ENCODE results near the gene LIMS2. TPM values are rescaled to one million over a fixed set of nuclear protein-coding genes. Genes with fewer than 3 reads are reported as not detected.
A peak's percentile ranks its signal among the peaks of the same experiment; 100 is the strongest.

LIMS2 gene
- total RNA-seq, 1 donor from 2014 or later = 8.2 TPM

GRCh38 chr2:127641133-127641532 is 34.2 kb downstream of the LIMS2 start:
- H3K27me3 Mint-ChIP-seq (ENCODE audit: low read depth) = no peaks in the 10 kb centered on the region
- peak overlapping the region; percentile 30 for H3K4me3 Mint-ChIP-seq (ENCODE audit: low read depth)
- no peaks in the 10 kb centered on the region for H3K36me3 Mint-ChIP-seq (ENCODE audit: low read depth)
- peaks cover 12% of the 10 kb centered on the region for H3K4me1 Mint-ChIP-seq (ENCODE audit: low read depth)
- no peak overlapping the region for H3K27ac Mint-ChIP-seq
- intact Hi-C loops (cut with micrococcal nuclease) = loop anchor here (5.0 kb wide), 1 partner anchor 831 kb away; no protein-coding TSS in a partner anchor
- DNase-seq (ENCODE audit: low spot score) = no peak
- H3K9me3 Mint-ChIP-seq = no peaks in the 10 kb centered on the region

DNA sequence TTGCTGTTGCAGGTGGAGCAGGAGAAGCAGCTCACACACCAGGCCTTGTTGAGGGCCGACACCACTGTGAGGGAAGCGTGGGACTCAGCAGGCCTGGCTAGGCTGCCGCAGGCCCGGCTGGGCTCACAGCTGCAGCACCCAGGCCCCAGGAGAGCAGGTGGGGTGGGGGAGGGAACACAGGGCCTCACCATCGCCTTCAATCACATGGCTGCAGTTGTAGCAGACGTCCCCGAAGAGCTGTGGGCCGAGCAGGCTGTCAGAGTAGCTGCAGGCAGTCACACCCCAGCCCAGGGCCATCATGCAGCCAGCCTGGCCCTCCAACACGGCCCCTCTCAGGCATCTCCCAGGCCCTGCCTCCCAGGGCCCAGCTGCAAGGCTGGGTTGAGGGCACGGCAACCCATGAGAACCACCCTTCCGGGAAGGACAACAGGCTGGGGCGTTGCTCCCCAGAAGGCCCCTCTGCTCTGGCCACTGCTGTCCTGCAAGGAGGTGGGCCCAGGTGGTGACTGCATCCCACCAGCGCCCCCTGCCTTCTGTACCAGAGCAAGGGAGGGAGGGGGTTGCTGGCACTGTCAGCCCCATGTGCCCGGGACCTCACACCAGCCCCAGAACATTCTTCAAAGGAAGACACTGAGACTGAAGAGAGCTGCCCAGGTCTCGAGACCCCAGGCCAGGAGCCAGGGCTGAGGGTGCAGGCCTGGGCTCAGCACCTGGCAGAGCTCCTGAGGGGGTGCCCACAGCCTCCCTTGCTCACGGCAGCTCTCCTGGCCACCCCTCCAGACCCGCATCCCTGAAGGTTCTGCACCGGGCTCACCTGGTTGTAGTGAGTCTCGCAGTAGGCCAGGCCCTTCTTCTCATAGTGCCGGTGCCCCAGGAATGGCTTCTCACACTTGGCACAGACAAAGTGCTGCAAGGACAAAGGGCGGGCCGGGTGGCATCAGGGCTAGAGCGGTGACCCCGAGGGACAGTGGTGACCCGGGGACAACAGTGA is 35.0 kb downstream of the LIMS2 start:
- H3K36me3 Mint-ChIP-seq (ENCODE audit: low read depth) = no peaks in the 10 kb centered on the region
- intact Hi-C loops (cut with micrococcal nuclease) = loop anchor here (5.0 kb wide), 1 partner anchor 832 kb away; no protein-coding TSS in a partner anchor
- peak; percentile 17 for DNase-seq (ENCODE audit: low spot score)
- H3K4me3 Mint-ChIP-seq (ENCODE audit: low read depth) = peak overlapping the region; percentile 33
- H3K9me3 Mint-ChIP-seq = no peaks in the 10 kb centered on the region
- H3K27ac Mint-ChIP-seq = peak overlapping the region; percentile 42
- H3K27me3 Mint-ChIP-seq (ENCODE audit: low read depth) = no peaks in the 10 kb centered on the region
- H3K4me1 Mint-ChIP-seq (ENCODE audit: low read depth) = peaks cover 12% of the 10 kb centered on the region

GRCh38 chr2:127639111-127639474 is 36.2 kb downstream of the LIMS2 start:
- Mint-ChIP-seq H3K4me3 (ENCODE audit: low read depth) (no peak overlapping the region), H3K27ac (peak overlapping the region; percentile 0), H3K4me1 (ENCODE audit: low read depth) (peaks cover 10% of the 10 kb centered on the region), H3K36me3 (ENCODE audit: low read depth) (no peaks in the 10 kb centered on the region), H3K27me3 (ENCODE audit: low read depth) (no peaks in the 10 kb centered on the region), H3K9me3 (no peaks in the 10 kb centered on the region)
- intact Hi-C loops (cut with micrococcal nuclease) = no loop called here
- DNase-seq (ENCODE audit: low spot score) = no peak

- no peak overlapping the region for H3K4me3 Mint-ChIP-seq (ENCODE audit: low read depth)
- peaks cover 10% of the 10 kb centered on the region for H3K4me1 Mint-ChIP-seq (ENCODE audit: low read depth)
- DNase-seq (ENCODE audit: low spot score) = no peak
- no peaks in the 10 kb centered on the region for H3K27me3 Mint-ChIP-seq (ENCODE audit: low read depth)
- peak overlapping the region; percentile 78 for H3K27ac Mint-ChIP-seq
- H3K9me3 Mint-ChIP-seq = no peaks in the 10 kb centered on the region
- no peaks in the 10 kb centered on the region for H3K36me3 Mint-ChIP-seq (ENCODE audit: low read depth)
- intact Hi-C loops (cut with micrococcal nuclease) = no loop called here
Measured at GRCh38 chr2:127638361-127639110, 36.8 kb downstream of the LIMS2 start.

GRCh38 chr2:127637725-127638252 is 37.5 kb downstream of the LIMS2 start:
- Mint-ChIP-seq H3K9me3 (no peaks in the 10 kb centered on the region), H3K4me1 (ENCODE audit: low read depth) (peaks cover 13% of the 10 kb centered on the region), H3K27ac (peak overlapping the region; percentile 78), H3K4me3 (ENCODE audit: low read depth) (no peak overlapping the region), H3K36me3 (ENCODE audit: low read depth) (no peaks in the 10 kb centered on the region), H3K27me3 (ENCODE audit: low read depth) (no peaks in the 10 kb centered on the region)
- intact Hi-C loops (cut with micrococcal nuclease) = no loop called here
- DNase-seq (ENCODE audit: low spot score) = no peak

DNA sequence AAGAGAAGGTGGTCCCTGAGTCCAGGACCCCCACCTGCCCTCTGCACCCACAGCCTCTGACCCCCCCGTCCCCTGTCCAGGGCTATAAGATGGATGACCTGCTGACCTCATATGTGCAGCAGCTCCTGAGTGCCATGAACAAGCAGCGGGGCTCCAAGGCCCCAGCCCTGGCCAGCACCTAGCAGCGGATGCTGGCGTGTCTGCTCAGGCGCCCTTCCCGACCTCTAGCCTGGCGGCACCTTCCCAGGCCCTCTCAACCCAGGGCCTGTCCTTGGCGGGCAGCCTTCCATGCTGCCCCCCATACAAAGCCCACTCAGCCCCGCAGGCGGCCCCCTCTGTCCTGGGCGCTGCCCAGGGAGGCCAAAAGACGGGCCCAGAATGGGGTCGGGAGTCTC is 38.1 kb downstream of the LIMS2 start:
- Mint-ChIP-seq H3K9me3 (no peaks in the 10 kb centered on the region), H3K4me1 (ENCODE audit: low read depth) (peaks cover 13% of the 10 kb centered on the region), H3K27me3 (ENCODE audit: low read depth) (no peaks in the 10 kb centered on the region), H3K36me3 (ENCODE audit: low read depth) (no peaks in the 10 kb centered on the region), H3K27ac (no peak overlapping the region), H3K4me3 (ENCODE audit: low read depth) (no peak overlapping the region)
- DNase-seq (ENCODE audit: low spot score) = no peak
- intact Hi-C loops (cut with micrococcal nuclease) = no loop called here

DNA sequence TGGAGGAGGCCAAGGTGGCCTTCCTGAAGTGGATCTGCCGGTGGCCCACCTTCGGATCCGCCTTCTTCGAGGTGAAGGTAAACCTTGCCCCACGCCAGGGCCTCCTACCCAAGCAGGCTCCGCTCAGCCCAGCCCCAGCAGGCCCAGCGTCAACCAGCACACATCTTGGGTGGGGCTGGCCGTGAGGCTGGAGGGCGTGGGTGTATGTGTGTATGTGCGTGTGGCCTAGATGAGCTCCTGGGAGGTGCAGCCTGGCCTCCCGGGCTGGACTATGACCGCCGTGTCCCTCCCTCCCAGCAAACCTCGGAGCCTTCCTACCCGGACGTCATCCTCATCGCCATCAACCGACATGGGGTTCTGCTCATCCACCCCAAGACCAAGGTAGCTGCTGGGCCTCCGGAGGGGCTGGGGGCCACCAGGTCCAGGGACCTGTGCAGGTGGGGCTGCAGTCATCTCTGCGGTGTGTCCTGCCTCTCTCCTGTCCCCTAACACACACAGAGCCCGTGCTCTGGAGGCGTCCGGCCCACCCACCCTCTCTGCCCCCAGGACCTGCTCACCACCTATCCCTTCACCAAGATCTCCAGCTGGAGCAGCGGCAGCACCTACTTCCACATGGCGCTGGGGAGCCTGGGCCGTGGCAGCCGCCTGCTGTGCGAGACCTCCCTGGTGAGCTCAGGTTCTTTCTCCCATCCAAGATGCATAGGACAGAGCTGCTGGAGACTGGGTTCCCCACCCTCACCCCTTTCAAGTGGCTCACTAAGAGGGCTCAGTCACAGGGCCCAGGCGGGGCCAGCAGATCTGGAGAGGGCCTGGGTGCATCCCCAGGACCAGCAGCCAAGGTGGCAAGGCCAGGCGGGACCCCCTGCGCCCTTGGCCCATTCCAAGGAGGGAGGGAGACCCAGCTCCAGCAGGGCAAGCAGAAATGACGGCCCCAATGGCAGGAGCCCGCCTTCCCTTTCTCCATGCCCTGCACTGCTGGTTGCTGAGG is 38.8 kb downstream of the LIMS2 start:
- Mint-ChIP-seq H3K4me3 (ENCODE audit: low read depth) (no peak overlapping the region), H3K4me1 (ENCODE audit: low read depth) (peaks cover 13% of the 10 kb centered on the region), H3K9me3 (no peaks in the 10 kb centered on the region), H3K27ac (no peak overlapping the region), H3K36me3 (ENCODE audit: low read depth) (no peaks in the 10 kb centered on the region), H3K27me3 (ENCODE audit: low read depth) (no peaks in the 10 kb centered on the region)
- intact Hi-C loops (cut with micrococcal nuclease) = no loop called here
- no peak for DNase-seq (ENCODE audit: low spot score)

DNA sequence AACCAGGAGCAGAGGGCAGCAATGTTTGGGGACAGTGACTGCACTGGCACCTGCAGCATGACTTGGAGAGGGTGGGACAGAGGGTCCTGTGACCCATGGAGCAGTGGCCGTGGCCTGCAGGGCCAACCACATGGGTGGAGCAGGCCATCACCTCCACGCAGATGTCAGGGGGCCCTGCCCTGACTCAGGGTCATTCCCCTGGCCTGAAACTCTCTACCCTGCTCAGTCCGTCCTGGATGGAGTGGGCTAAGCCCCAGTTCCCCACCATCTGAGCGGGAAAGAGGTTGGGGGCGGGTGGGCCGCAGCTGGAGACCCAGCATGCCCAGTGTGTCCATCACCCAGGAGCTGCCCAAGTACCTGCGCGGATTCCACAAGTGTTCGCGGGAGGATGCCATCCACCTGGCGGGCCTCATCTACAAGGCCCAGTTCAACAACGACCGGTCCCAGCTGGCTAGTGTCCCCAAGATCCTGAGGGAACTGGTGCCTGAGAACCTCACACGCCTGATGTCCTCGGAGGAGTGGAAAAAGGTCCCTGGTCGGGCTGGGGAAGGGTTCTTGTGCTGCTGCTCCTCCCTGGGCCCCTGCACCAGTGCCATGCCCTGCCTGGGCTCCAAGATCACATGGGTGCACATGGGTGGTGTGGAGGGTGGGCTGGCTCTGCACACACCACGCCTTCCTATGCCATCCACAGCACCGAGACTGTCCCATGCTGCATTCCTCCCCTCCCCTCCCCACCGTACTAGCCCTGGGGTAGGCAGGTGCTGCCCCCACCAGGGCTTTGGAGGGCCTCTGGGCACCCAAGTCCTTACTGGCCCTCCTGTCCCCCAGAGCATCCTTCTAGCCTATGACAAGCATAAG is 39.7 kb downstream of the LIMS2 start:
- no peaks in the 10 kb centered on the region for H3K27me3 Mint-ChIP-seq (ENCODE audit: low read depth)
- intact Hi-C loops (cut with micrococcal nuclease) = no loop called here
- no peak overlapping the region for H3K27ac Mint-ChIP-seq
- no peak overlapping the region for H3K4me3 Mint-ChIP-seq (ENCODE audit: low read depth)
- DNase-seq (ENCODE audit: low spot score) = no peak
- H3K36me3 Mint-ChIP-seq (ENCODE audit: low read depth) = no peaks in the 10 kb centered on the region
- H3K9me3 Mint-ChIP-seq = no peaks in the 10 kb centered on the region
- peaks cover 10% of the 10 kb centered on the region for H3K4me1 Mint-ChIP-seq (ENCODE audit: low read depth)

- Mint-ChIP-seq H3K4me3 (ENCODE audit: low read depth) (no peak overlapping the region), H3K4me1 (ENCODE audit: low read depth) (peaks cover 10% of the 10 kb centered on the region), H3K36me3 (ENCODE audit: low read depth) (no peaks in the 10 kb centered on the region), H3K27ac (no peak overlapping the region), H3K9me3 (no peaks in the 10 kb centered on the region), H3K27me3 (ENCODE audit: low read depth) (no peaks in the 10 kb centered on the region)
- no peak for DNase-seq (ENCODE audit: low spot score)
- intact Hi-C loops (cut with micrococcal nuclease) = no loop called here
Measured at GRCh38 chr2:127634626-127635379, 40.5 kb downstream of the LIMS2 start.

DNA sequence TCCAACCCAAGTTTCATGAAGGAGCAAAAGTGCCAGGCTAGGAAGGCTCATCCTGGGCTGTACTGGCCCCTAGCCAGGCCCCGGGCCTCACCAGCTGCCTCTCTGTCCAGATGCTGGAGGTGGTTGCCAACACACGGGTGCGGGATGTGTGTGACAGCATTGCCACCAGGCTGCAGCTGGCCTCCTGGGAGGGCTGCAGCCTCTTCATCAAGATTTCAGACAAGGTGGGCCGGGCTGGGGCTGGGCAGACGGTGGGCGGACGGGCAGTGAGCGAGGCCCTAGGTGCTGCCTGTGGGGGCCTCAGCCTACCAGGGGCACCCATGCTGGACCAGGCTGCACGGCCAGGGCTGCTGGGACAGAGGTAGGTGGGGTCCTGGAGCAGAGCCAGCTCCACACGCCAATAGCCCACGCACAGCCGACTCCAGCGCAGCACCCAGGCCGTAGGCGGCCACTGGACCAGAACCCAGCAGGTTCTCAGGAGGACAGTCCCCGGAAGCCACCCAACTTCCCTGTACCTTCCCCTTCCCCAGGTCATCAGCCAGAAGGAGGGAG is 41.2 kb downstream of the LIMS2 start:
- H3K4me3 Mint-ChIP-seq (ENCODE audit: low read depth) = no peak overlapping the region
- no peaks in the 10 kb centered on the region for H3K27me3 Mint-ChIP-seq (ENCODE audit: low read depth)
- no peaks in the 10 kb centered on the region for H3K9me3 Mint-ChIP-seq
- peaks cover 10% of the 10 kb centered on the region for H3K4me1 Mint-ChIP-seq (ENCODE audit: low read depth)
- no peak for DNase-seq (ENCODE audit: low spot score)
- intact Hi-C loops (cut with micrococcal nuclease) = no loop called here
- H3K36me3 Mint-ChIP-seq (ENCODE audit: low read depth) = no peaks in the 10 kb centered on the region
- H3K27ac Mint-ChIP-seq = no peak overlapping the region
